GM12864 (cell line): ENCODE data around the gene CPB2.

Source experiments
- DNase-seq: peaks from one replicate; pipeline ENCODE4 v3.0.0-alpha.2; 2011; ENCODE audit warnings: low read depth
- H3K4me3 ChIP-seq: 2 replicates; pipeline ENCODE4 v1.5.1; 2011; ENCODE audit warnings: mild to moderate bottlenecking, low read depth, low read length, control low read depth
- TF ChIP-seq, protein P1 (sequence below): IDR thresholded peaks from 2 replicates; pipeline ENCODE4 v1.5.1; 2011; ENCODE audit warnings: low read depth, mild to moderate bottlenecking, moderate library complexity, low read length, control low read depth, inconsistent platforms; ENCODE audit errors: missing control alignments

CPB2 gene

DNA sequence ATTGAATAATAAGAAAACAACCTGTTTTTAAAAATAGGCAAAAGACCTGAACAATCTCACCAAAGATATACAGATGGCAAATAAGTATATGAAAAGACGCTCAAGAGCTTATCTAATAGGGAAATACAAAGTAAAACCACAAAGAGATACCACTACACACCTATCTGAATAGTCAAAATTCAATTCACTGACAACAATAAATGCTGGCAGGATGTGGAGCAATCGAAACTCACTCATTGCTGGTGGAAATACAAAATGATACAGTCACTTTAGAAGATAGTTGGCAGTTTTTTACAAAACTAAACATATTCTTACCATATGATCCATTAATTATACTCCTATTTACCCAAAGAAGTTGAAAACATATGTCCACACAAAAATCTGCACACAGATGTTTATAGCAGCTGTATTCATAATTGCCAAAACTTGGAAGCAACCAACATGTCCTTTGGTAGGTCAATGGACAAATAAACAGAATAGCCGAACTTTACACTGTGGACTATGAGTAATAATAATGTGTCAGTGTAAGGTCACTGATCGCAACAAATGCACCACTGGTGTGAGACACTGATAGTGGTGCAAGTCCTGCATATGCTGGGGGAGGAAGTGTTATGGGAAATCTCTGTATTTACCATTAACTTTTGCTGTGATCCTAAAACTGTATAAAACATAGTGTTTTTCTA, 73.1 kb downstream of the CPB2 start:
- TF ChIP-seq, protein P1, sequence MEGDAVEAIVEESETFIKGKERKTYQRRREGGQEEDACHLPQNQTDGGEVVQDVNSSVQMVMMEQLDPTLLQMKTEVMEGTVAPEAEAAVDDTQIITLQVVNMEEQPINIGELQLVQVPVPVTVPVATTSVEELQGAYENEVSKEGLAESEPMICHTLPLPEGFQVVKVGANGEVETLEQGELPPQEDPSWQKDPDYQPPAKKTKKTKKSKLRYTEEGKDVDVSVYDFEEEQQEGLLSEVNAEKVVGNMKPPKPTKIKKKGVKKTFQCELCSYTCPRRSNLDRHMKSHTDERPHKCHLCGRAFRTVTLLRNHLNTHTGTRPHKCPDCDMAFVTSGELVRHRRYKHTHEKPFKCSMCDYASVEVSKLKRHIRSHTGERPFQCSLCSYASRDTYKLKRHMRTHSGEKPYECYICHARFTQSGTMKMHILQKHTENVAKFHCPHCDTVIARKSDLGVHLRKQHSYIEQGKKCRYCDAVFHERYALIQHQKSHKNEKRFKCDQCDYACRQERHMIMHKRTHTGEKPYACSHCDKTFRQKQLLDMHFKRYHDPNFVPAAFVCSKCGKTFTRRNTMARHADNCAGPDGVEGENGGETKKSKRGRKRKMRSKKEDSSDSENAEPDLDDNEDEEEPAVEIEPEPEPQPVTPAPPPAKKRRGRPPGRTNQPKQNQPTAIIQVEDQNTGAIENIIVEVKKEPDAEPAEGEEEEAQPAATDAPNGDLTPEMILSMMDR, result no peak
- no peak overlapping the region for H3K4me3 ChIP-seq
- no peak for DNase-seq

DNA sequence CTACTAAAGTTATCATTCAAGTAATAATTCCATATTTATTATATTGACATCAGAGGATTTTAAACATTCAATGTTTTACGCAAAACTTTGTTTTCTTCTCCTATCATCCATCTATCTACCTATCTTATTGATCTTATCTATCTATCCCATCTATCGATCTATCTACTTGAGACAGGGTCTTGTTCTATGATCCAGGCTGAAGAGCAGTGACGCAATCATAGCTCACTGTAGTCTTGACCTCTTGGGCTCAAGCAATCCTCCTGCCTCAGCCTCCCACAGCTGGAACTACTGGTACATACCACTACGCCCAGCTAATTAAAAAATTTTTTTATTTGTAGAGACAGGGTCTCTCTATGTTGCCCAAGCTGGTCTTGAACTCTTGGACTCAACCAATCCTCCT, 79.7 kb downstream of the CPB2 start:
- no peak overlapping the region for H3K4me3 ChIP-seq
- DNase-seq, result no peak
- TF ChIP-seq, protein P1, result no peak

DNA sequence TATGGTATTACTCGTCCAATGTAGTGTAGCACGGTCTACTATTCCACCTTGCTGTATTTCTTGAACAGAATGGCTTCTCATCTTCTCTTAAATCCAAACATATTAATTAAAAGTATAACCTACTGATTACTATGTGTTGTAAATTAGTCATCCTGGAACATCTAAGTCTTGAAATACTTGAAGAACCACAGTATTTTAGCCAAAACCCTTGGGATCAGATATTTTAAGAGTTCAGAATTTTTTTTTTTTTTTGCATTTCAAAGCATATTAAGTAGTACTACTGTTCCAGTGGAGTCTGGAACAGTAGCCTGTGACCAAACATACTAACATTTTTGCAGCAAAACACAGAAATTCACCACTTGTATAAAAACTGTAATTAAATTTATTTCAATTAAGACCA, 82.4 kb downstream of the CPB2 start:
- TF ChIP-seq, protein P1, result no peak
- no peak overlapping the region for H3K4me3 ChIP-seq
- DNase-seq, result no peak

DNA sequence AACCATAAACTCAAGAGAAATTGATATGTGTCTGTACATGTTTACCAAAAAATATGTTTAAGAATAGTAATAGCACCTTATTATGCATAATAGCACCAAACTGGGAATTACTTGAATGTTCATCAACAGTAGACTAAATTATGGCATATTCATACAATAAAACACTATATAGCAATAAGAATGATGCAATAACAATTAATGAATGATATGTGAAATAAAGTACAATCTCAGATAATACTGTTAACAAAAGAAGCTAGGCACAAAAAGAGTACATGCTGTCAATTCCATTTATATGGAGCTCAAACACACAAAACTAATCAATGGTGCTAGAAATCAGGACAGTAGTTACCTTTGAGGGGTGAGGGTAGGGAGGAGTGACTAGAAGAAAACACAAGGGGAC, 88.6 kb downstream of the CPB2 start:
- no peak for DNase-seq
- no peak overlapping the region for H3K4me3 ChIP-seq
- TF ChIP-seq, protein P1, result no peak

DNA sequence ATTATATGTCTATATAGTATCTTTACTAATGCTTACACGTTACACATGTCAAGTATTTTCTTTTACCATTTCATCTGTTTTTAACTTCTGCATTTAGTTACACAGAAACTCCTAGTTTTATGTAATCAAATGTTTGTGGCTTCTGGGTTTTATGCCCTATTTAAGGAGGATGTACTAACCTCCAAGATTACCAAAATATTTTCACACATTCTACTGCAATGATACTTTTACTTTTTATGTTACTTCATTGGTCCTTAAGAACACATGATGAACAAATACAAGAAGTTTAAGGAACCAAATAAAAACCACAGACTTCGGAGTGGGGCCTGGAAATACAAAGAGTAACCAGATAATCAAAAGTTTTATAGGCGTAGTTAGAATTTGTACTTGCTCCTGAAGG, 89.5 kb downstream of the CPB2 start:
- no peak overlapping the region for H3K4me3 ChIP-seq
- TF ChIP-seq, protein P1, result no peak
- no peak for DNase-seq

DNA sequence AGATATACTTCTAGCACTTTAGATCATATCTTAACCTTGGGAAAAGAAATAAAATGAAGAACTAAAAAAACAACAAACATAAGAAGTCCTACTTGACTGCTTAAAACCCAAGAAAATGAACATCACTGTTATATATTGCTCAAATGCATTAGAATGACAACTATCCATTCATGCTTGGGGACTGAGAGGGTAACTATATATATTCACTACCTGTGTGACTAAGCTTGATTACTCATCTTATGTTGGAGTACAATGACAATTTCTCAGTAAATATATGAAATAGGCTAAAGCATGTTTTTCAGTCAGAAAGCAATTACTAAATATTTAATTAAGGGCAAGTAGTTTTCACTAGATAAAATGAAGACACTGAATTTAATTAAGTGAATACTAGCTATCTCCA, 92.4 kb downstream of the CPB2 start:
- DNase-seq, result no peak
- H3K4me3 ChIP-seq, result no peak overlapping the region

More for the DNA sequence above, 92.4 kb downstream of the CPB2 start:
- TF ChIP-seq, protein P1, result no peak
